Measurements from ENCODE around the gene RTL10.

GRCh38 chr22:19852177-19852781, 2.4 kb downstream of the RTL10 start:
- TF ChIP-seq EZH2phosphoT487 (conservative IDR thresholded peaks at IDR 0.05; ENCODE audit: low read length) = no peak
- no peak for TF ChIP-seq CTCF (IDR thresholded peaks at IDR 0.05; ENCODE audit: insufficient read depth, low read length, poor library complexity, severe bottlenecking)
